Dermis blood vessel endothelial cell (primary cell): ENCODE measurements around the gene F7. TPM values are rescaled to one million over a fixed set of nuclear protein-coding genes. Genes with fewer than 3 reads are reported as not detected.
"Not testable (repeated sequence)": the region's sequence is repeated elsewhere in the genome, so short reads cannot be mapped to it uniquely, and the experiment has no call there.

Experiments
- DNase-seq: peaks from one replicate; pipeline ENCODE4 v3.0.0; 2010
- total RNA-seq: library from RNA; depleted of rRNA; stranded (reverse); fragments of >200 nt; gene quantifications from 2 replicates; pipeline ENCODE4 v1.2.3, GENCODE V29; 2014

F7 gene
- total RNA-seq = not detected in 2 replicates

- DNase-seq = no peak
Observed at GRCh38 chr13:113105032-113105920, at the start of gene F7. Gene F7, plus strand, starts transcription at chr13:113105791. Its CDS starts 51 bp downstream, at chr13:113105842.

DNA sequence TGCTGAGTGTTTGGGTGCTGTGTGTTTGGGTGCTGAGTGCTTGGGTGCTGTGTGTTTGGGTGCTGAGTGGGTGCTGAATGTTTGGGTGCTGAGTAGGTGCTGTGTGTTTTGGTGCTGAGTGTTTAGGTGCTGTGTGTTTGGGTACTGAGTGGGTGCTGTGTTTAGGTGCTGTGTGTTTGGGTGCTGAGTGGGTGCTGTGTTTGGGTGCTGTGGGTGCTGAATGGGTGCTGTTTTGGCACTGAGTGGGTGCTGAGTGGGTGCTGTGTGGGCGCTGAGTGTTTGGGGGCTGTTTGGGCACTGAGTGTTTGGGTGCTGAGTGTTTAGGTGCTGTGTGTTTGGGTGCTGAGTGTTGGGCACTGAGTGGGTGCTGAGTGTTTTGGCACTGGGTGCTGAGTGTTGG, 48.5 kb upstream of the F7 start:
- no peak for DNase-seq

DNA sequence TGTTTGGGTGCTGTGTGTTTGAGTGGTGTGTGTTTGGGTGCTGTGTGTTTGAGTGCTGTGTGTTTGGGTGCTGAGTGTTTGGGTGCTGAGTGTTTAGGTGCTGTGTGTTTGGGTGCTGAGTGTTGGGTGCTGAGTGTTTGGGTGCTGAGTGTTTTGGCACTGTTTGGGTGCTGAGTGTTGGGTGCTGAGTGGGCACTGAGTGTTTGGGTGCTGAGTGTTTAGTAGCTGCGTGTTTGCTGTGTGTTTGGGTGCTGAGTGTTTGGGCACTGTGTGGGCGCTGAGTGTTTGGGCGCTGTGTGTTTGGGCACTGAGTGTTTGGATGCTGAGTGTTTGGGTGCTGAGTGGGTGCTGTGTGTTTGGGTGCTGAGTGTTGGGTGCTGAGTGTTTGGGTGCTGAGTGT, 48.0 kb upstream of the F7 start:
- not testable (repeated sequence) for DNase-seq

- DNase-seq = no peak
Observed at GRCh38 chr13:113058129-113058987, 47.2 kb upstream of the F7 start.

DNA sequence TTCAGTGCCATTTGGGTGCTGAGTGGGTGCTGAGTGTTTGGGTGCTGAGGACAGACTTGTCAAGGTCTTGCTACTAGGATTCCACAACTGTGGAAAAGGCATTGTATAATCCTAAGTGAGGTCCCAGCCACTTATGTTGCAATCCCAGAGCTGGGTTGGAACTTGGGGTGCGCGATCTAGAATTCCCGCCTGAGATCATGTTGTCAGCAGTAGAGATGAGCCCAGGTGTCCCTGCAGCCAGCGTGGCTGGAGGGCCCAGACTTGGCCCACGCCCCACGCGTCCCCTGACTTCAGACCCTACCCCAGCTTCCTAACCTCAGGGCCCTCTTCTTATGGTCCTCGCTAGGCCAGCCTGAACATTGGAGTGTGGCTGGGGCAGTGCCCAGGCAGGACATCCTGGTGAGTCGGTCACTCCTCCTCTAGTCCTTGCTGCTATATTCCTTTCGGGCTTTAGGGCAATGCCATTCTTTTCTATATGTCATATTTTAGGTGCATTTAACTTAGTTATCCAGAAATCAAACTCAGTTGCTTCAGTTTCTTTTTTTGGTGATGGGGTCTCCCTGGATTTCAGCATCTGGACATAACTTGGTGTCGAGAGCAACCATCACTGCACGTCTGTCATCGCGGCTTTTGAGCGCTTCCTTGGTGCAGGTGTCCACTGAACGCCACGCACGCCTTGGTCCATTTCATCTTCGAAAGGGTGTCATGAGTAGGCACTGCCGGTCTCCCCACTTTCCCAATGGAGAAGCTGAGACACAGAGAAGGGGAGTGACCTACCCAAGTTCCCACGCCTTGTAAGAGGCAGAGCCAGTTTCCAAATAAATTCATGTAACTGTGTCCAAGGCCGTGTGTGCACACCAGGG, 46.4 kb upstream of the F7 start:
- DNase-seq = no peak

DNA sequence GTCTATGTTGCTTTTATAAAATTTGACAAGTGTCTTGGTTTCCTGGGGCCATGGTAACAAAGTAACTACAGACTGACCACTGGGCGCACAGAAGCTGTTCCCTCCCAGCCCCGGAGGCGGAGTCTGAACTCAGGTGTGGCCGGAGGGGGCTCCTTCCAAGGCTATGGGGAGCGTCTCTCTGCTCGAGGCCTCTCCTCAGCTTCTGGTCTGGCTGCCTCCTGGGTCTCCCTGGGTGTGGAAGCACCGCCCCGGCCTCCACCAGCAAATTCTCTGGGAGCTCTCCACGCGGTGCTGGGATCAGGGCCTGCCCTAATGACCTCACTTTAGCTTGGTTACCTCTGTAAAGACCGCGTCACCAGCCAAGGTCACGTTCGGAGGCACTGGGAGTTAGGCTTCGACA, 45.7 kb upstream of the F7 start:
- no peak for DNase-seq

- no peak for DNase-seq
Observed at GRCh38 chr13:113060557-113061270, 44.9 kb upstream of the F7 start.

- no peak for DNase-seq
Observed at GRCh38 chr13:113061271-113061625, 44.3 kb upstream of the F7 start.

DNA sequence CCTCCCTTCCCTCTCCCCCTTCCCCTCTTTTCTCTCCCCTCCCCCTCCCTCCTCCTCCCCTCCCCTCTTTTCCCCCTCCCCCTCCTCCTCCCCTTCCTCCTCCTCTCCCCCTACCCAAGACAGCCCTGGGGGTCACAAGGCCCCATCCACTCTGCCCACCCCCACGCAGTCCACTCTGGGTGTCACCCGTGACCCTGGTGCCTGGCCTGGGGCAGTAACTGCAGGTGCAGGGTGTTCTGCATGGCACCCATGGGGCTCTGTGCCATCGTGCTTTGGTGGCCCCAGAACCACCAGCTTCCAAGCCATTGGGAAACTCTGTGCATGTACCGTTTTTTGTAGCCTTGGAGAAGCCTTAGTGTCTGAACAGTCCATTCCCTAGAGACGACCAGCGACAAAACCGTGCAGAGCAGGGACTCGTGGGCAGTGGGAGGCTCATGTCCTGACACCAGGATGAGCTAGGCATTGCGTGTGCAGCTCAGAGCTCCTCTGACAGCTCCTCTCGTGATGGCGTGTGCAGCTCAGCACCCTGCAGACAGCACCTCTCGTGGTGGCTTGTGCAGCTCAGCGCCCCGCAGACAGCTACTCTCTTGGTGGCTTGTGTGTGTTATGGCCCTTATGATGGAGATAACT, 43.7 kb upstream of the F7 start:
- DNase-seq = no peak

DNA sequence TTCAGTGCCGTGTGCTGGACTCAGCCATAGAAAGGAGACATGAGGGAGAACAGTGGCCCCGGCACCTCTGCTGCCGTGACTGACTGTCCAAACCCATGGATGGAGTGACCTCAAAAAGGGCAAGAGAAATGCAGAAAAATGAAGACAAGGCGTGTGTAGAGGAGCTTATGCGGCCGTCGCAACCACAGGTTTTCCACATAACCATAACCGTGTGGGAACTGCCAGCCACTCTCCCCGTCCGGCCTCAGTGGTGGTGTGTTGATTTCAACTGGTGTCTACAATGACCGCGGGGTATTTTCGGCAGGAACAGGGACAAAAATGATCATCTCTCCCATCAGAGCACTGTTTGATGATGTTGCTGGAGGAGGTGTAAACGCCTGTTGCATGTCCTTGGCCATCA, 42.9 kb upstream of the F7 start:
- DNase-seq = no peak

DNA sequence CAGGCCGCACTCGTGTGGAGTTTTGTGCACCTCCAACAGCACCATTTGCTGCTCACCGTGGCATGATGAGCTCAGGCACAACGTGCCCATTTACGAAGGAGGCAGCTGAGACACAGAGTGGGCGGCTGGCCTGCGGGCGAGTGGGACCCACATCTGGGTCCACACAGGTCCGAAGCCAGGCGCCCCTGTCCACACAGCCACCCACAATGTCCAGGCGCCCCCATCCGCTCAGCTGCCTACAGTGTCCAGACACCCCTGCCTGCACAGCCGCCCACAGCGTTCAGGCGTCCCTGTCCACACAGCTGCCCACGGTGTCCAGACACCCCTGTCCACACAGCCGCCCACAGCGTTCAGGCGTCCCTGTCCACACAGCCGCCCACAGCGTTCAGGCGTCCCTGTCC, 42.5 kb upstream of the F7 start:
- no peak for DNase-seq

- DNase-seq = no peak
Observed at GRCh38 chr13:113064000-113064533, 41.5 kb upstream of the F7 start.

DNA sequence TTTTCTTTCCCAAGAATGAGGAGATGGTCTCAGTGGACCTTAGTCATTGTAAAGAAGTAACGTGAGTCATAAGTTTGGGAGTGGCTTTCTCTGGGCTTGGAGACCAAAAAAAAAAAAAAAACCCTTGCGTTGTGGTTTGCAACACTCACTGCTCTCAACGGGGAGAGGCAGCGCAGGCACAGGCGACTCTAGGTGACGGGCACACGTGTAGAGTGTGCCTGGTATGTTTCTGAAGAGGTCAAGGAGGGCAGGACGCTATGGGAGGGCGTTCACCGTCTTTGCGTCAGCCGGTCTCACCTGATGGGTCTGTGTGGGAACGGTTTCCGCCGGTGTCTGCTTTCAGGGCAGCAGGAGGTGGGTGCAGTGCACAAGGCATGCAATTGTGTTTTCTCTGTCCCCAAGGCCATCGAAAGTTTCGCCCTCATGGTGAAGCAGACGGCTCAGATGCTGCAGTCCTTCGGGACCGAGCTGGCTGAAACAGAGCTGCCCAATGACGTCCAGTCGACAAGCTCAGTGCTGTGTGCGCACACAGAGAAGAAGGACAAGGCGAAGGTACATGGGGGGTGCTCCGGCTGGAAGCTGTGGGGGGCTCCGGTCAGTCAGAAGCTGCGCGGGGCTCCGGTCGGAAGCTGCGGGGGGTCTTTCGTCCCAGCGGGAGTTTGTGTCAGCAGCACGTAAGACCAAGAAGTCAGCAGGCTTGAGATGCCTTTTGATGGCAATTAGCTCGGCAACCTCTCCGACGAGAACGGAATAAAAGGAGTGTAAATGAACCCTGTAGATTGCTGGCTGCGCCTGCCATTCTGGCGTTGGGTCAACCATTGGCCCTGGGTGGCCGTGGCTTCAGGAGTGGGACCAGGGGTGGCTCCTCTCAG, 40.8 kb upstream of the F7 start:
- DNase-seq = no peak

DNA sequence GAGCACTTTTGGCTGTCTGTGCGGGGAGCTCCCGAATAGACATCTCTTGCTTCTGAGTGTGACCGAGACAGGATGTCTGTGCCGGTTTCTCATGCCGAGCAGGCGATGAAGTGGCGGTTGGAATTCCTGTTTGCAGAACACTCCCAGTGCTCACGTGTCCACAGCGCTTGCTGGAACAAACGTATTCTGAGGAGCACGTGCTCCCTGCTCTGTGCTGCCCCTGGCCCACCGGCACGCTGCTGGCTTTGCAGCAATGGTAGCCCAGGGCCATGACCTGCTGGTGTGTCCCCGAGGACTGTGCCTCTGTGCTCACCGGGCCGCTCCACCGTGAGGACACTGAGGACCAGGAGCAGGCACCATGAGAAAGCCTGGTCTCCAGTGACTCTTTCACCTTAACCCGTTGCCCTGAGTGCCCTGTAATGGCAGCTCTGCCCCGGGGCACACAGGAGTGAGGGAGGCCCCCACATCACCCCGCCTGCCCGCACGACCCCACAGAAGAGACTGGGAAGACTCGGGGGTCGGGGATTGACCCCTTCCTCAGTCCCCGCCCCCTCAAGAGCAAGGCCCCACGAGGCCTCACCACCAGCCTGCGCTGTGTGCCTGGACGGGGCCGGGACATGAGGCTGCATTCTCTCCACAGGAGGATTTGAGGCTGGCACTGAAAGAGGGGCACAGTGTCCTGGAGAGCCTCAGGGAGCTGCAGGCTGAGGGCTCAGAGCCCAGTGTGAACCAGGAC, 40.0 kb upstream of the F7 start:
- DNase-seq = no peak

DNA sequence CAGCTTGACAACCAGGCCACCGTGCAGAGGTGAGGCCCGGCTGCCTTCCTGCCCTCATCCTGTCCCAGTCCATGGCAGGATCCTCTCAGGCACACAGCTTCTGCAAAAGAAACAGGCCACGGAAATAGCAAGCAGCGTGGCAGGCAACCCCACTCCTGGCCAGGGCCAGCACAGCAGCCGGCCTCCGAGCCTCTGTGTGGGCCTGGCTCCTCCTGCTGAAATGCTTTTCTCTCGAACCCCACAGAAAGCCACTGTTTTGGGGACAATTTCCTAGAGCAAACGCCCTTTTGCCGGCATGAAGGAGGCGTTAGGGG, 39.5 kb upstream of the F7 start:
- DNase-seq = no peak

DNA sequence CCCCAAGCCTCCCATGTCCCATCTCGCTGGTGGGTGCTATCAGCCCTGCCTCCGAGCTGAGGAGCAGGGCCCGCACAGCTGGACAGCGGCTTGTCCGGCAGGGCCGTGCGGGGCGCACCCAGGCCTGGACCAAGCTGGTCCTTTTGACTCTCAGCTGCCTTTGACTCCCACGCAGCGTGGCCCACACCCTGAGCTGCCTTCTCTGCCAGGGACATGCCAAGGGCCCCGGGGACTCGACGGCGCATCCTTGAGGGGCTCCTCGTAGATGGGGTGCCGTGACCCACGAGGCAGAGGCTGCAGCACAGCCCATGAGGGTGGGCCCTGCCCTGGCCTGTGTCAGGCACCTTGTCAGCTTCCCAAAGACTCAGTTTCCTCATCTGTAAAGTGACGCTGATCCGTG, 38.8 kb upstream of the F7 start:
- no peak for DNase-seq

DNA sequence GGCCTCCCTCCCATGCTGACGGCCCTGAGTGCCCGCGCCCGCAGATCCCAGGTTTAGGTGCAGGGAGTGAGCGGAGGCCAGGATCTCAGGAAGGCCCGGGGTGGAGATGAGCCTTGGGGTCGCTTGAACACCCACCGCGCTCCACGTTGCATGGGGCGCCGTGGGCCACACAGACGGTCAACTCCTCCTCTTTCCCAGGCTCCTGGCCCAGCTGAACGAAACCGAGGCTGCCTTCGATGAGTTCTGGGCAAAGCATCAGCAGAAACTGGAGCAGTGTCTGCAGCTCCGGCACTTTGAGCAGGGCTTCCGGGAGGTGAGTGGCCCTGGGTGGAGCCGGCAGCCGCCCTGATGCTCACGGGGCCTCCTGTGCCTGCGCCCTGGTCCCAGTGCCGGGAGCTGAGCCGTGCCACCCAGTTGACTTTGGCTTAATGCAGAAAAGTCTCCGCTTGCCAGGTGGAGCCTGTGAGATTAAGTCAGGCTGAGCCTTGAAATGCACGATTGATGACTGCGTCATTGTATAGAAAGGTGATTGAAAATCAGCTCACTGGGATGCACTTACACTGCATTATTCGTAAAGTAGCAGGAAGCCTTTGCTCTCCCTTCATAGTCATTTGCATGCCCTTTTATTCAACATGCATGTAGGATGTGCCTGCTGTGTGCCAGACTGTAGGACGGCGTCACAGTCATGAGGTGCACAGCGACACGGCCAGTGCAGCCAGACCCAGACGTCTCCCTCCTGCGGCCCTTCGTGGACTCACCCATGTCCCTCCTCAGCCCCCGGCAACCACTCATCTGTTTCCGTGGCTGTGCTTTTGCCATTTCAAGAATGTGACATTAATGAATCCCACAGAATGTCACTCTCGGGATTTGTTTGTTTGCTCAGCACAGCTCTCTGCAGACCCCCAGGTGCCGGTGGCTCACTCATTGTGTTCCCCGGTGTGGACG, 35.5 kb upstream of the F7 start:
- DNase-seq = no peak

GRCh38 chr13:113070855-113071254, 34.7 kb upstream of the F7 start:
- DNase-seq = no peak

- no peak for DNase-seq
Observed at GRCh38 chr13:113072376-113072775, 33.2 kb upstream of the F7 start.
